Measurements from ENCODE around the gene AK1.

DNA sequence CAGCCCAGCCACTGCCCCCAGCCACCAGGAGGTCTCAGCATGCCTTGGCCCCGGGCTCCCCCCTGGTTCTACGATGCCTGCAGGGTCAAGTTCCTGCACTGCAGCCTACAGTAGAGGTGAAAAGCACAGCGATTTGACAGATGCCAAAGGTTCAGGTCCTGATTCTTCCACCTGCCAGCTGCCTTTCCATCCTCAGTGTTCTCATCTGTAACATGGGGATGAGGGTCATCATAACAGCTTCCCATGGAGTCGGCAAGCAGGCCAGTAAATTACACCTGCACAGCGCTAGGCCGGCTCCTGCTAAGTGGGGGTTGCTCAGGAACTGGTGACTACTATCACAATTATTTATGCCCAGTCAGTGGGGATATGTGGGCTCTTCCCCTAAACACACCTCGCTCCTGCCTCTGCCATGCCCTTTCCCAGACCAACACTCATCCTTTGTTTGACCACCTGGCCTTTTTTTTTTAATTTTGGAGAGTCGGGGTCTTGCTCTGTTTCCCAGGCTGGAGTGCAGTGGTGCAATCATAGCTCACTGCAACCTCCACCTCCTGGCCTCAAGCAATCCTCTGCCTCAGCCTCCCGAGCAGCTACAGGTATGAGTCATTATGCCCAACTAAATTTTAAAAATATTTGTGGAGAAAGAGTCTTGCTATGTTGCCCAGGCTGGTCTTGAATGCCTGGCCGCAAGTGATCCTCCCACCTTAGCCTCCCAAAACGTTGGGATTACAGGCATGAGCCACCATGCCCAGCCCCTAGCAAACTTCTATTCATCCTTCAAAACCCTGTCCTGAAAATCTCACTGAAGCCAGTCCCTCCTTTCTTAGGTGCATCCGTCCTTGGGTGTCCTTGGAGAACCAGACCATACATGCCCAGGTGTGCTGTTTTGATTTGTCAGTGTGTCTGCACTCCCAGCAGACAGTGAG, 29.4 kb downstream of the AK1 start:
- TF ChIP-seq RAD21 (IDR thresholded peaks at IDR 0.05; ENCODE audit: insufficient read depth, low read depth, low read length) (no peak), POLR2AphosphoS5 (IDR thresholded peaks at IDR 0.05; ENCODE audit: low read length) (no peak), NFIC (IDR thresholded peaks at IDR 0.05; ENCODE audit: low read depth, low read length) (no peak), CREB1 (IDR thresholded peaks at IDR 0.05; ENCODE audit: low read depth) (no peak), CHD2 (IDR thresholded peaks at IDR 0.05; ENCODE audit: borderline replicate concordance, low read depth, low read length) (no peak), BRCA1 (IDR thresholded peaks at IDR 0.05; ENCODE audit: low read depth, low read length) (no peak), MYC (IDR thresholded peaks at IDR 0.05; ENCODE audit: insufficient read depth, insufficient read length, insufficient replicate concordance, low read length, severe bottlenecking) (no peak)
- TF ChIP-seq, protein P1, sequence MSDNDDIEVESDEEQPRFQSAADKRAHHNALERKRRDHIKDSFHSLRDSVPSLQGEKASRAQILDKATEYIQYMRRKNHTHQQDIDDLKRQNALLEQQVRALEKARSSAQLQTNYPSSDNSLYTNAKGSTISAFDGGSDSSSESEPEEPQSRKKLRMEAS (IDR thresholded peaks at IDR 0.05; ENCODE audit: low read depth, low read length): no peak
- TF ChIP-seq, protein P2, sequence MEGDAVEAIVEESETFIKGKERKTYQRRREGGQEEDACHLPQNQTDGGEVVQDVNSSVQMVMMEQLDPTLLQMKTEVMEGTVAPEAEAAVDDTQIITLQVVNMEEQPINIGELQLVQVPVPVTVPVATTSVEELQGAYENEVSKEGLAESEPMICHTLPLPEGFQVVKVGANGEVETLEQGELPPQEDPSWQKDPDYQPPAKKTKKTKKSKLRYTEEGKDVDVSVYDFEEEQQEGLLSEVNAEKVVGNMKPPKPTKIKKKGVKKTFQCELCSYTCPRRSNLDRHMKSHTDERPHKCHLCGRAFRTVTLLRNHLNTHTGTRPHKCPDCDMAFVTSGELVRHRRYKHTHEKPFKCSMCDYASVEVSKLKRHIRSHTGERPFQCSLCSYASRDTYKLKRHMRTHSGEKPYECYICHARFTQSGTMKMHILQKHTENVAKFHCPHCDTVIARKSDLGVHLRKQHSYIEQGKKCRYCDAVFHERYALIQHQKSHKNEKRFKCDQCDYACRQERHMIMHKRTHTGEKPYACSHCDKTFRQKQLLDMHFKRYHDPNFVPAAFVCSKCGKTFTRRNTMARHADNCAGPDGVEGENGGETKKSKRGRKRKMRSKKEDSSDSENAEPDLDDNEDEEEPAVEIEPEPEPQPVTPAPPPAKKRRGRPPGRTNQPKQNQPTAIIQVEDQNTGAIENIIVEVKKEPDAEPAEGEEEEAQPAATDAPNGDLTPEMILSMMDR (IDR thresholded peaks at IDR 0.05 in 2 of 3, conservative IDR thresholded peaks at IDR 0.05 in 1 of 3; ENCODE audit: control insufficient read depth in 2 of 3, extremely low read depth in 1 of 3, insufficient read depth in 1 of 3, low read depth in 3 of 3, low read length in 3 of 3): no peak

Measured in GM12878 (cell line).